Hepatocyte (in vitro differentiated cells): ENCODE data around the gene TRIM31. TPM values are rescaled to one million over a fixed set of nuclear protein-coding genes. Genes with fewer than 3 reads are reported as not detected.

ENCODE experiments used
- DNase-seq: peaks from one replicate; pipeline ENCODE4 v3.0.0-alpha.2; 2016; ENCODE audit warnings: low spot score
- H2AFZ ChIP-seq: fragments of 200-600 bp; sonication (generic); 2 replicates; pipeline ENCODE4 v1.6.0; 2016; ENCODE audit warnings: antibody characterized with exemption, mild to moderate bottlenecking
- H3K27ac ChIP-seq: fragments of 200-600 bp; sonication (generic); 2 replicates; pipeline ENCODE4 v1.5.1; 2016; ENCODE audit warnings: mild to moderate bottlenecking
- H3K27me3 ChIP-seq: fragments of 200-600 bp; sonication (generic); 2 replicates; pipeline ENCODE4 v1.6.1; 2016
- H3K36me3 ChIP-seq: fragments of 200-600 bp; sonication (generic); replicated peaks from 2 replicates; pipeline ENCODE4 v1.5.1; 2016; ENCODE audit warnings: low read depth; ENCODE audit not compliant: insufficient read depth
- H3K4me1 ChIP-seq: fragments of 200-600 bp; sonication (generic); 2 replicates; pipeline ENCODE4 v1.5.1; 2016; ENCODE audit warnings: mild to moderate bottlenecking, moderate library complexity; ENCODE audit not compliant: insufficient read depth
- H3K4me2 ChIP-seq: fragments of 200-600 bp; sonication (generic); 2 replicates; pipeline ENCODE4 v1.6.0; 2016
- H3K4me3 ChIP-seq: fragments of 200-600 bp; sonication (generic); 2 replicates; pipeline ENCODE4 v1.5.1; 2016; ENCODE audit warnings: mild to moderate bottlenecking
- H3K79me2 ChIP-seq: fragments of 200-600 bp; sonication (generic); 2 replicates; pipeline ENCODE4 v1.6.0; 2017; ENCODE audit warnings: mild to moderate bottlenecking
- H3K9me2 ChIP-seq: fragments of 200-600 bp; sonication (generic); replicated peaks from 2 replicates; pipeline ENCODE4 v1.6.0; 2017; ENCODE audit warnings: mild to moderate bottlenecking; ENCODE audit not compliant: insufficient read depth
- H3K9me3 ChIP-seq: fragments of 200-600 bp; sonication (generic); 2 replicates; pipeline ENCODE4 v1.5.1; 2016; ENCODE audit warnings: low read depth, mild to moderate bottlenecking
- H4K20me1 ChIP-seq: fragments of 200-600 bp; sonication (generic); 2 replicates; pipeline ENCODE4 v1.6.0; 2016; ENCODE audit warnings: mild to moderate bottlenecking; ENCODE audit not compliant: insufficient read depth, poor library complexity, severe bottlenecking
- CTCF ChIP-seq: fragments of 200-600 bp; sonication (generic); IDR thresholded peaks from 2 replicates; pipeline ENCODE4 v1.5.1; 2016; ENCODE audit warnings: antibody characterized with exemption, mild to moderate bottlenecking; ENCODE audit not compliant: poor library complexity
- EZH2 ChIP-seq: fragments of 200-600 bp; sonication (generic); IDR thresholded peaks from 2 replicates; pipeline ENCODE4 v1.6.1; 2016; ENCODE audit warnings: antibody characterized with exemption, mild to moderate bottlenecking, borderline replicate concordance
- EZH2phosphoT487 ChIP-seq: fragments of 200-600 bp; sonication (generic); IDR thresholded peaks from one replicate; pipeline ENCODE4 v1.6.1; 2018; ENCODE audit warnings: antibody characterized with exemption, mild to moderate bottlenecking, low read depth, moderate library complexity; ENCODE audit not compliant: unreplicated experiment, severe bottlenecking
- WGBS: methylation state at CpG from one replicate; pipeline ENCODE4 v1.1.6; 2016; ENCODE audit warnings: low lambda C conversion rate; ENCODE audit errors: missing lambda C conversion rate; 5-methylcytosine and 5-hydroxymethylcytosine counted together
- polyA plus RNA-seq: library from polyadenylated mRNA; unstranded; fragments of >200 nt; fragmentation: Nextera tagmentation; extraction: Ambion mirVana; gene quantifications from 2 replicates; pipeline ENCODE4 v1.2.1, GENCODE V29; 2016
- total RNA-seq: library from RNA; depleted of rRNA; stranded (reverse); fragments of >200 nt; gene quantifications from 2 replicates; pipeline ENCODE4 v1.2.3, GENCODE V29; 2014

The TRIM31 gene
- total and polyA plus RNA-seq, 2 experiments from 2014 or later, result 5.0 to 6.3 TPM

GRCh38 chr6:30116724-30117123, 3.8 kb upstream of the TRIM31 start:
- no peaks in the 10 kb centered on the region for H3K9me3 ChIP-seq
- no peaks in the 10 kb centered on the region for H3K9me2 ChIP-seq
- no peaks in the 10 kb centered on the region for H3K36me3 ChIP-seq
- H3K79me2 ChIP-seq, result no peaks in the 10 kb centered on the region
- H3K4me3 ChIP-seq, result no peak overlapping the region
- TF ChIP-seq EZH2phosphoT487 (no peak), CTCF (no peak), EZH2 (no peak)
- peaks cover 17% of the 10 kb centered on the region for H3K4me1 ChIP-seq
- H3K4me2 ChIP-seq, result no peak overlapping the region
- no peak for DNase-seq
- no peaks in the 10 kb centered on the region for H4K20me1 ChIP-seq
- peaks cover 10% of the 10 kb centered on the region for H3K27me3 ChIP-seq
- no peak overlapping the region for H3K27ac ChIP-seq
- WGBS, result 83% methylated on average over 6 of the region's 6 CpGs
- H2AFZ ChIP-seq, result no peak overlapping the region

- peaks cover 10% of the 10 kb centered on the region for H3K4me1 ChIP-seq
- peak overlapping the region; percentile 84 for H3K27ac ChIP-seq
- H3K4me3 ChIP-seq, result no peak overlapping the region
- DNase-seq, result no peak
- H4K20me1 ChIP-seq, result no peaks in the 10 kb centered on the region
- H3K9me3 ChIP-seq, result no peaks in the 10 kb centered on the region
- H3K4me2 ChIP-seq, result peak overlapping the region; percentile 60
- H2AFZ ChIP-seq, result no peak overlapping the region
- no peaks in the 10 kb centered on the region for H3K36me3 ChIP-seq
- no peaks in the 10 kb centered on the region for H3K9me2 ChIP-seq
- no peak for TF ChIP-seq EZH2phosphoT487
- TF ChIP-seq EZH2, result no peak
- no peak for TF ChIP-seq CTCF
- peaks cover 24% of the 10 kb centered on the region for H3K27me3 ChIP-seq
- WGBS, result 81% methylated on average over 1 of the region's 1 CpG
- no peaks in the 10 kb centered on the region for H3K79me2 ChIP-seq
These were observed 951 bp upstream of the TRIM31 start for GRCh38 chr6:30113841-30114240.

- WGBS, result 78% methylated on average over 10 of the region's 10 CpGs
- Histone ChIP-seq H3K4me3 (no peak overlapping the region), H3K4me2 (peak overlapping the region; percentile 60), H3K9me2 (no peaks in the 10 kb centered on the region), H3K36me3 (no peaks in the 10 kb centered on the region), H3K79me2 (no peaks in the 10 kb centered on the region), H4K20me1 (no peaks in the 10 kb centered on the region), H3K27ac (peak overlapping the region; percentile 84), H3K4me1 (peaks cover 10% of the 10 kb centered on the region), H3K27me3 (peaks cover 28% of the 10 kb centered on the region), H3K9me3 (no peaks in the 10 kb centered on the region), H2AFZ (no peak overlapping the region)
- no peak for DNase-seq
- no peak for TF ChIP-seq EZH2phosphoT487
- TF ChIP-seq CTCF, result no peak
- TF ChIP-seq EZH2, result no peak
These were observed 392 bp downstream of the TRIM31 start for GRCh38 chr6:30112402-30112994.
